ENCODE measurements around the gene TMEM163. TPM values are rescaled to one million over a fixed set of nuclear protein-coding genes. Genes with fewer than 3 reads are reported as not detected.

Gene TMEM163
- total and polyA plus RNA-seq, 2 donors (not counting 3 experiments of a cell fraction or from before 2014, with no cell fraction given) = 1.0 to 2.8 TPM

DNA sequence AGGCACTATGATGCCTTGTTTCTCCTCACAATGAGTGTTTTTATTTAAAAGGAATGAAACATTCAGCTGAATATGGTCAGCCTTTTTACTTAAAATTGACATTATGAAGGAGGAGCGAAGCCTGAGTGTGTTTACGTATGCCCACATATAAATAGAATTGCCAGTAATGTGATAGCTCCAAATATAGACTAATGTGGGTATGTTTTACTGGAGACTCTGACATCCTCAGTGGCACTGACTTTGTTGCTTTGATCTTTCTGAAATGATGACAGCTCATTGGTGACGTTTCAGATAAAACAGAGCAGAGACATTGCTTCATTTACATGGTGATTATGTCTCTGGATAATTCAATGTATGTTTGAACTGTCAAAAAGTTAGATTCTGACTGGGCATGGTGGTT, 297.9 kb downstream of the TMEM163 start:
- no peak overlapping the region for H3K4me3 ChIP-seq (replicated peaks in 1 of 3; ENCODE audit: insufficient read depth in 1 of 3, low read depth in 1 of 3, low read length in 3 of 3)
- no peak overlapping the region for H3K9ac ChIP-seq (replicated peaks; ENCODE audit: extremely low read depth, insufficient read depth, low read length)
- intact Hi-C loops (cut with micrococcal nuclease) (no loop called here), dilution Hi-C loops (cut with MboI; ENCODE audit: extremely low pct_ligation_motif_present, low sequenced_read_pairs) (no loop called here)
- CTCF ChIA-PET = interaction anchor here (0.8 to 10.0 kb wide), 6 partner anchors 9 to 214 kb away, joined by 3 to 94 read pairs (median 3); no protein-coding TSS in a partner anchor
- DNase-seq (ENCODE audit: low read depth, low spot score) (no peak), FAIRE-seq (no peak)
- peaks cover 0 to 2% of the 10 kb centered on the region in 2 experiments for H3K36me3 ChIP-seq (ENCODE audit: control insufficient read depth in 2 of 2, extremely low read depth in 1 of 2, insufficient read depth in 2 of 2, low read length in 2 of 2)
- H2AFZ ChIP-seq (ENCODE audit: low read depth, low read length) = no peak overlapping the region
- no peaks in the 10 kb centered on the region for H3K9me1 ChIP-seq (replicated peaks; ENCODE audit: control insufficient read depth, extremely low read depth, insufficient read depth, low read length)
- H3K27me3 ChIP-seq (ENCODE audit: control insufficient read depth in 2 of 2, insufficient read depth in 2 of 2, low read length in 2 of 2) = no peaks in the 10 kb centered on the region
- BruUV-seq (replicated peaks) = no TSS peak
- no peaks in the 10 kb centered on the region for H4K20me1 ChIP-seq (replicated peaks; ENCODE audit: control insufficient read depth, extremely low read depth, insufficient read depth, low read length)
- H3K4me2 ChIP-seq (ENCODE audit: insufficient read depth, low read length) = no peak overlapping the region
- POLR2A ChIA-PET = no interaction called here
- no peaks in the 10 kb centered on the region for H3K79me2 ChIP-seq (ENCODE audit: control insufficient read depth, insufficient read depth, low read length)
- H3K4me1 ChIP-seq (ENCODE audit: control insufficient read depth, extremely low read depth, insufficient read depth, low read length) = peaks cover 19% of the 10 kb centered on the region
- H3K9me3 ChIP-seq (replicated peaks; ENCODE audit: control insufficient read depth, insufficient read depth, low read length) = no peaks in the 10 kb centered on the region
- no peak overlapping the region for H3K27ac ChIP-seq (ENCODE audit: insufficient read depth, low read depth, low read length)
- TF ChIP-seq MYC (IDR thresholded peaks at IDR 0.05; ENCODE audit: low read depth, low read length) = no peak
- TF ChIP-seq, protein P1, sequence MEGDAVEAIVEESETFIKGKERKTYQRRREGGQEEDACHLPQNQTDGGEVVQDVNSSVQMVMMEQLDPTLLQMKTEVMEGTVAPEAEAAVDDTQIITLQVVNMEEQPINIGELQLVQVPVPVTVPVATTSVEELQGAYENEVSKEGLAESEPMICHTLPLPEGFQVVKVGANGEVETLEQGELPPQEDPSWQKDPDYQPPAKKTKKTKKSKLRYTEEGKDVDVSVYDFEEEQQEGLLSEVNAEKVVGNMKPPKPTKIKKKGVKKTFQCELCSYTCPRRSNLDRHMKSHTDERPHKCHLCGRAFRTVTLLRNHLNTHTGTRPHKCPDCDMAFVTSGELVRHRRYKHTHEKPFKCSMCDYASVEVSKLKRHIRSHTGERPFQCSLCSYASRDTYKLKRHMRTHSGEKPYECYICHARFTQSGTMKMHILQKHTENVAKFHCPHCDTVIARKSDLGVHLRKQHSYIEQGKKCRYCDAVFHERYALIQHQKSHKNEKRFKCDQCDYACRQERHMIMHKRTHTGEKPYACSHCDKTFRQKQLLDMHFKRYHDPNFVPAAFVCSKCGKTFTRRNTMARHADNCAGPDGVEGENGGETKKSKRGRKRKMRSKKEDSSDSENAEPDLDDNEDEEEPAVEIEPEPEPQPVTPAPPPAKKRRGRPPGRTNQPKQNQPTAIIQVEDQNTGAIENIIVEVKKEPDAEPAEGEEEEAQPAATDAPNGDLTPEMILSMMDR (IDR thresholded peaks at IDR 0.05; ENCODE audit: extremely low read depth in 1 of 2, insufficient read depth in 1 of 2, low read depth in 1 of 2, low read length in 2 of 2) = no peak

DNA sequence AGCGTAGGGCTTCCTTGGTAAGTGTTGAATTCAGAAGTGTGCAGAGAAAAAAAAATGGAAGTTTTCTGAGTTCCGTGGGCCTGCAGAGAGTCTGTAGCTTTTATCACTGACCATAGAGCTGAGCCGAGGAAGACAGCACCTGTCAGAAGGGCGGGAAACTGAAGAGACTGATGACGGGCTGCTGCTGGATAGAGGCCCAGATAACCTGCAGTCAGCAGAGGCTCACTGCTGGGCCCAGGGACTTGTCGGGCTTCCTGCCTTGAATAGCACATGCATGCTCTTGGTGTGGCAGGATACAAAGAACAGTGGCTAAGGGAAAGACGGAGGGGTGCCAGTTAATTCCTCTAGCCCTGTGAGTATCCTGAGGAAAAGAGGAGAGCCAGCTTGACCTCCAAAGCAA, 298.5 kb downstream of the TMEM163 start:
- no TSS peak for BruUV-seq (replicated peaks)
- Histone ChIP-seq H4K20me1 (replicated peaks; ENCODE audit: control insufficient read depth, extremely low read depth, insufficient read depth, low read length) (no peaks in the 10 kb centered on the region), H3K79me2 (ENCODE audit: control insufficient read depth, insufficient read depth, low read length) (no peaks in the 10 kb centered on the region), H3K4me3 (replicated peaks in 1 of 3; ENCODE audit: insufficient read depth in 1 of 3, low read depth in 1 of 3, low read length in 3 of 3) (no peak overlapping the region), H2AFZ (ENCODE audit: low read depth, low read length) (no peak overlapping the region), H3K9me3 (replicated peaks; ENCODE audit: control insufficient read depth, insufficient read depth, low read length) (no peaks in the 10 kb centered on the region), H3K9ac (replicated peaks; ENCODE audit: extremely low read depth, insufficient read depth, low read length) (no peak overlapping the region), H3K4me1 (ENCODE audit: control insufficient read depth, extremely low read depth, insufficient read depth, low read length) (peaks cover 12% of the 10 kb centered on the region), H3K27ac (ENCODE audit: insufficient read depth, low read depth, low read length) (no peak overlapping the region), H3K36me3 (ENCODE audit: control insufficient read depth in 2 of 2, extremely low read depth in 1 of 2, insufficient read depth in 2 of 2, low read length in 2 of 2) (peaks cover 0 to 2% of the 10 kb centered on the region in 2 experiments), H3K27me3 (ENCODE audit: control insufficient read depth in 2 of 2, insufficient read depth in 2 of 2, low read length in 2 of 2) (no peaks in the 10 kb centered on the region), H3K4me2 (ENCODE audit: insufficient read depth, low read length) (no peak overlapping the region), H3K9me1 (replicated peaks; ENCODE audit: control insufficient read depth, extremely low read depth, insufficient read depth, low read length) (no peaks in the 10 kb centered on the region)
- no peak for FAIRE-seq
- ChIA-PET POLR2A (no interaction called here), CTCF (interaction anchor here (0.8 to 10.0 kb wide), 5 partner anchors 9 to 214 kb away, joined by 3 to 94 read pairs (median 3); no protein-coding TSS in a partner anchor)
- TF ChIP-seq JUN (IDR thresholded peaks at IDR 0.05; ENCODE audit: borderline replicate concordance, insufficient read depth, insufficient read length, low read depth) = no peak
- no peak for TF ChIP-seq POLR2A (IDR thresholded peaks at IDR 0.05; ENCODE audit: low read depth, low read length)
- TF ChIP-seq POLR2AphosphoS5 (IDR thresholded peaks at IDR 0.05; ENCODE audit: insufficient read depth, low read depth, low read length) = no peak
- TF ChIP-seq FOS (IDR thresholded peaks at IDR 0.05; ENCODE audit: borderline replicate concordance, insufficient read depth, low read length) = no peak
- TF ChIP-seq, protein P2, sequence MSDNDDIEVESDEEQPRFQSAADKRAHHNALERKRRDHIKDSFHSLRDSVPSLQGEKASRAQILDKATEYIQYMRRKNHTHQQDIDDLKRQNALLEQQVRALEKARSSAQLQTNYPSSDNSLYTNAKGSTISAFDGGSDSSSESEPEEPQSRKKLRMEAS (IDR thresholded peaks at IDR 0.05; ENCODE audit: insufficient read depth, insufficient read length) = no peak
- no peak for TF ChIP-seq MYC (IDR thresholded peaks at IDR 0.05; ENCODE audit: low read depth, low read length)
- TF ChIP-seq EZH2 (IDR thresholded peaks at IDR 0.05; ENCODE audit: borderline replicate concordance, low read depth, low read length, severe bottlenecking) = no peak
- TF ChIP-seq GATA2 (IDR thresholded peaks at IDR 0.05; ENCODE audit: insufficient read depth, insufficient read length, low read depth, low read length) = no peak
- TF ChIP-seq, protein P1 (IDR thresholded peaks at IDR 0.05; ENCODE audit: extremely low read depth in 1 of 2, insufficient read depth in 1 of 2, low read depth in 1 of 2, low read length in 2 of 2) = no peak
- DNase-seq (ENCODE audit: low read depth, low spot score) = no peak
- intact Hi-C loops (cut with micrococcal nuclease) (no loop called here), dilution Hi-C loops (cut with MboI; ENCODE audit: extremely low pct_ligation_motif_present, low sequenced_read_pairs) (no loop called here)
